Cerebellar nuclear complex (tissue), 1 donor: ENCODE results near the gene FAM50B.

ENCODE experiments used
- DNase-seq, 2 experiments: peaks; one replicate each; lab custom pipeline; 2025; lab: John Stamatoyannopoulos, UW

Gene FAM50B

DNA sequence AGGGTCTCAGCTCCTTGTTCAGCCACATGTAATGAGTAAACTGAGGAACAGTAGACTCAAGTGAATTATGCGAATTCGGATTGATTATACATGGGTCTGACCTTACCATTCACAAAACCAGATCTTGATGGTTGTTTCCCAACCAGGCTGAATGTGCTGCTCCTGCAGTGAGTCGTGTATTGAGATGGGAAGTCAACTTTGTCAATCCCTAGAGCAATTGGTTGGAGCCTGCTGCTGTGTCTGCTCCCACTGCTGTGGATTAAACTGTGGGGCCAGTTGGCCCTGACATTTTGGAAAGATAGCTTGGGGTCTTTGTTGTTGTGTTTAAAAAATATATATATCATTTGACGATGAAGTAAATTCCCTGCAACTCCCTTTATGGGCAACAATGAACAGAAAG lies 23.9 kb downstream of the FAM50B start:
- no peak for DNase-seq

DNA sequence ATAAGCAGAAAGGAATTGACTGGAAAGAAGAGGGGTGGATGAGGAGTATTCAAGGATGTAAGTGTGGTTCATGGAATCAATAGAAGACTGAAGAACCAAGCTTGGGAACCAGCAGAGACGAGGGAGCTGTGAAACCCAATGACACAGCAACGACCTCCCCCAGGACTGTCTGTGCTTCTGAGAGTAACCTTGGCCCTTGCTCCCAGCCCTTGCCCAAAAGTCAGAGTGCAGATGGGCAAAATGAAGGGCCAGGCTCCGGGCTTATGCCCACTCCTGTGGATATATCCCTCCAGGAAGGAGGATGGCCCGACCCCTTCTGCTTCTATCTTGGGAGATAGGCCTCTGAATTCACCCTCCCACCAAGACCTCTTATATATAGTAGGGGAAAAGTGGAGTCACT lies 24.9 kb downstream of the FAM50B start:
- DNase-seq = no peak

DNA sequence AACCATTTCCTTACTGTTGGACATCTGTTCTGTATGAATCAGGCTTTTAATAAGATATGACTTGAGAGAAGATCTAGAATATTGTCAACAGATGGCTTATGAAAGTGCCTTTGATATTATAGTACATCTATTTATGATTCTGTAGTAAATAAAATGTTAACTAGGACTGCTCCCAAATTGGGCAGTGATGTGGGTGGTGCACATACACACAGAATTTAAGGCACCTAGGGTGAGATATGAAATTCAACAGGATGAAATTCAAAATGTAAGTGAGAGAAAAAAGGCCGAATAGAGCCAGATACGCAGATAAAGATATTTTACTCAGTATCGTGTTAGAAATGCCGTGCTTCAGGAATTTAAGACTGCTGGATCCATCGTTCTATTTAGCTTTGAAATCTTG lies 26.3 kb downstream of the FAM50B start:
- no peak for DNase-seq

DNA sequence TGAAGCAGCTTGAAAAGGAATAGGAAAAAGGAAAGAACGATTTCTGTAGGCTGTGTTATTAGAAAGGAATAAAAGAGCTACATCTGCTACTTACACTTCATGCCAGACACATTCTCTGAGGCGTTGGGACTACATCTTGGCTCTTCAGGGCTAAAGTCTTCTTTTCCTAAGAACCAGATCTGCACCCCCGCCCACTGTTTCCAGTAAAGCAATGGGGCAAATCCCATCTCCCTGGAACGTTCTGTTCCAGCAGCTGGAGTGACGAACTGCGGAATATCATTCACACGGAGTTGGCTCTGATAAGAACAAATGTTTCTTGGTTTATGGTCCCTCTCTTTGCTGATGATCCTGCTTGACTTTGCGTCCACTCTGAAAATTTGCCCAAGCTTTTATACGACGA lies 26.9 kb downstream of the FAM50B start:
- no peak for DNase-seq

DNA sequence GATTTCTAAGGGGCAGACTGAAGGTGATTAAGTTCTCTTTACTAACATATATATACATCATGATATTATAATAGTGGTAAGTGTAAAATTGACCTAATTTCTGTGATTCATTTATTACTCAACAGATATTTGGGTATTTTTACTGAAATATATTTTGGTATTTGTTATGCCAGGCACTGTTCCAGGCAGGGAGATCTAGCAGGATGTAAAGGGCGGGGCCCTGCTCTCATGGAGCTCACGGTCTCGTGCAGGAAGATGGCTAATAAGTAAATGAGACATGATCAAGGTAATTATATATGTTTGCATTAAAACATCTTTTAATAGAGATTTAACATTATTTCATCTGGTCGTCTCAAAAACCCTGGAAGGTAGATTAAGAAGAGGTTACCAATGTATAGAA lies 27.7 kb downstream of the FAM50B start:
- no peak for DNase-seq

DNA sequence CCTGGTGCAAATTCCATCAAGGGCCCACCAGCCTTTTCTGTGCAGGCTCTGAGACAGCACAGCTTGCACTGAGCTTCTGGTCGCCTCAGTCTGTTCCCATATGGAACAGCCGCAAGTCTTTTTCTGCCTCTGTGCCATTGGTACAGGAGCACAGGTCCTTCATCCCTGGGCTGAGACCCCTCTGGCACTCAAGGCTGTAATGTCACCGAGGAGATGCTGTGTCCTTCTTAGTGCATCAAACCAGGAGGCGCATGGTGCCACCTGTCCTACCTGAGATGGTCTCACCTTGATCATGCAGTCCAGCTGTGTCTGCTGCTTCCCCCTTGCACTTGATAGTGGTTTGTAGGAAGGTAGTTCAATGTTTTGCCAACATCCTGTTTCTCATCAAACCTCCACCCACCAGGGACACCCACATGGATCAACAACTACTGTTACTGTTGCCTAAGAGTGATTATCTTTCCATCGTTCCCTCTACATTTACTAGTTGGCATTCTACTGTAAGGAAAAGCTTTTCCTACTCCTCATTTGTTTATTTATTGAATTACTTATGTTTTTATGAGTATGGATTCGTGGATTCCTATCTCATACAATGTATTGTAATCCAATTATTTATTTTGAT lies 29.0 kb downstream of the FAM50B start:
- no peak for DNase-seq

DNA sequence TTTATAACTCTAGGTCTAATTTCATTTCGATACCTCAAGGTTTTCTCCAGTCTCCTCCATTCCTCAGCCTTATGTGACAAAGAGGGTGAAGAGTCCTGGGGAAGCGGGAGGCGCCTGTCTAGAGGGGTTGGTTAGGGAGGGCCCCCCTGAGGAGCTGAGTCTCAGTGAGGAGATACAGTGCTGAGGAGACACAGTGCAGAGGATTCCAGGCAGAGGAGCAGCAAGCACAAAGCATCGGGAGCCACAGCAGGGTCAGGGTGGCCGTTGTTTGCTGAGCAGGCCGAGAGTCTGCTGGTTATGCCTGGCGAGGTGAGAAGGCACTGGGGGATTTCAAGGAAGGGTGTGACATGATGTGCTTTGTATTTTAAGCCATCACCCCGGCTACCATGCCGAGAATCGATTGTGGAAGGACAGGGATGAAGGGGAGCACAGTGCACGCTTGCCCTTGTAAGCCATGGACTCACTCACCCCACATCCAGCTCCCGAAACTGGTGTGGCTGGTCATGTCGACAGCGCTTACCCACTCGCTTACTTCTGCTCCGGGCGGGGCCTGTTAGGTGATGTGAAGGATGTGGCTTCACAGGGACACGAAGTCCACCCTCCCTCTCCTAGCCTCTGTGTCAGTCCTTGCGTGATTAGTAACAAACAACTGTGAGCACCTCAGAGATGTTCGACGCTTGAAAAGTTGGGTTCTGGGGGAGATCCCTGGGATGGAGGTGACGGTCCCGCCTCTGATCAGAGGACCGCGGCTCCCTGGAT lies 30.2 kb downstream of the FAM50B start:
- no peak for DNase-seq

DNA sequence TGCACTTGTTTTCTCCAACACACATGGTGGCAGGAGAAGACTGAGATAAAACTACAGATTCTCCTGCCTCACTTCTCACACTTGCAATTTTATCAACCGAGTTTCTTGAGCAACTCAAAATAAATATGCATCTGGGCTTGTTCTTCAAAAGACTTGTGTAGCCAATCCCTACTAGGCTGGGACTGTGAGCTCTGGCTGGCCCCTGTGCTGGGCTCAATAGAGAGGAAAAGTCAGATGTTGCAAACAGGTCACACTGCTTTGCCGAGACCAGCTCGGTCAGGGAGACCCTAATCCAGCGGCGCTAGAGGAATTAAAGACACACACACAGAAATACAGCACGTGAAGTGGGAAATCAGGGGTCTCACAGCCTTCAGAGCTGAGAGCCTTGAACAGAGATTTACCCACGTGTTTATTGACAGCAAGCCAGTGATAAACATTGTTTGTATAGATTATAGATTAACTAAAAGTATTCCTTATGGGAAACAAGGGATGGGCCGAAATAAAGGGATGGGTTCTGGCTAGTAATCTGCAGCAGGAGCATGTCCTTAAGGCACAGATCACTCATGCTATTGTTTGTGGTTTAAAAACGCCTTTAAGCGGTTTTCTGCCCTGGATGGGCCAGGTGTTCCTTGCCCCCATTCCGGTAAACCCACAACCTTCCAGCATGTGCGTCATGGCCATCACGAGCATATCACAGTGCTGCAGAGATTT lies 32.7 kb downstream of the FAM50B start:
- no peak for DNase-seq

DNA sequence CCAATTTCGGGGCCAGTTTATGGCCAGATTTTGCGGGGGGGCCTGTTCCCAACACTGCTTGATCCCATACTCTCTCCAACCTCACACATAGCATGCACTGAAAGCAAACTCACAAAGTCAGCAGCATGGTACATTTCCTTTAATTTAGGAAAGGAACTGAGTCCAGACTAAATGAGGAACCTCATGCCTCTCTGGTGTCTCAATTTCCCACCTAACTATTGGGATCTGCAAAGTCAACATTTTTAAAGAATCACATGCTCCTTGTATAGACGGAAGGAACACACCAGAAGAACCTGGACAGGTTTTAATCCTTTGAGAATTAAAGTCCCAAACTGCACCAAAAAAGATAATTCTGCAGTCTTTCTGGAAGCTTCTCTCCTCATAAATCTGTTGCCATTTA lies 33.3 kb downstream of the FAM50B start:
- no peak for DNase-seq

DNA sequence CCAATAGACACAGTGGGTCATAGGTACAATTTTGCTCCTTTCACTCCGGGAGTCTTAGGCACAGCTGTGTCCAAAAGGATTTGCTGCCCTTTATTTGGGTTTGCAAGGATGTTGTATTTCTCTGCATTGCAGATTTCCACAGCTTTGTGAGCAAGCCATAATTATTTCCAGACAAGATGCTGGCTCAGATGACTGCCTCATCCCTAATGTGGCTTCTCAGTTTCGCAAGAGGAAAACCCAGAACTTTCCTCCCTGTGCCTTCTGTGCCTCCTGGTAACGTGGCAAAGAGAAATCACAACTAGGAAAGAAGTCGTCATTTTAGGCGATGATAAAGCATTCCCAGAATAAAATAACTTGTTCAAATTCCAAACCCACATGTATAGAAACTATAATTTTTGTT lies 33.7 kb downstream of the FAM50B start:
- DNase-seq = no peak

DNA sequence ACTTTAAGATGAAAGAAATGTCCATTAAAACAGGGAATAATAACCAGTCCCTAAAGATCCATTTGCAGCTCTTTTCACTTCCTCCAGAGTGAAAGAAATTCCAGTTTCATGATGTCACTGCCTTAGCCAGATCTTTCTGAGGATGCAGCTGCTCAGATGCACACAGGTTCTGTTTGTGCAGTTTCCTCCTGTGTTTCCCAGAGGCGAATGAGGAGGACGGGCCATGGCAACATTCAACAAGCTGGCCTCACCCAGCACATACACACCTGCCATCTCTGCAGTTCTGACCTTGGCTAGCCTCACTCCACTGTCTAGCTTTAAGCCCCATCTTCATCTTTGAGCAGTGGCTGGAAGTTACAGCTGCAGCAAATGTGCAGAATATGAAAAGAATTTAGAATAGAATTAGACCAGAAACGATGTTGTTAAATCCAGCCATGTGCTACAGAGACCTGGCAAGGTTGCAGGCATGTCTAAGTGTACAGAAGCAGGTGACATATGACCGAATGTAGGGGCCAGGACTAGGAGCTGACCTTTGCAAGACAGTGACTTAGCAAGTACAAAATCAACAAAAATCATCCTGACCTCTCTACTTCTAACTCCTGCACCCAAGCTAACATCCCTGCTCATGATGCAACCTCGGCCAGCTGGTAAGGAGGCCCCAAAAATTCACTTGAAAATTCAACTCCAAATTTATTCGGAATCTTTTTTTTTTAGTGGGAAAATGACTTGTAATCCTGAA lies 35.0 kb downstream of the FAM50B start:
- DNase-seq = no peak

DNA sequence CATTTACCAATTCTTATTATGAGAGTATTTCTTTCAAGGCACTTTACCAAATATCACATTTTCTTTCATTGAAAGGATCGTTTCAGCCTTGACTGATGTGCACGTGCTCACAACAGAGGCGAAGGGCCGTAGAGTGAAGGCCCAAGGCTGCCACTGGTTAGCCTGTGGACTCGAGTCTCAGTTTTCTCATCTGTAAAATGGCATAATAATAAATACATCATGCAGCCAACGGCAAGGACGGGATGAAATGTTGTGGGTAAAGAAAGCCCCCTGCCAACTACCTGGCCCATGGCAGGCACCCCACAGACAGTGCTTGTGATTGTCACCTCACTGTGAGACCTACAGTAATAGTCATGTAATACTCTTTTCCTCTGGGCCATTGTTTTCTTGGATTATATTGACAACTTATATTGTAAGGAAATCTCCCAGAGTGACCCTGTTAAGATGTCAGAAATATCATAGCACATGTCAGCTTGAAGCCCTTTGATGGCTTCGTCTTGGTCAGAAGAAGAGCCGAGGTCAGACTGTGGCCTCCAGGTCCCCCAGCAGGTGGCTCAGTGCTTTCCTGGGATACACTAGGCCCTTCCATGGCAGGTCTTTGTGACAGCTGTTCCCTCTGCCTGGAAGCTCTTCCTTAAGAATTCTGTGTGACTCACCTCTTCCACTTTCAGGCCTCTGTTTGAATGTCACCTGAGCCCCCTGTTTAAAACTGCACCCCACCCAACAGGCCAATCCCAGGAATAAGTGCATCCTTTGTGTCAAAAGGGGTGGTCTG lies 36.3 kb downstream of the FAM50B start:
- DNase-seq = no peak

DNA sequence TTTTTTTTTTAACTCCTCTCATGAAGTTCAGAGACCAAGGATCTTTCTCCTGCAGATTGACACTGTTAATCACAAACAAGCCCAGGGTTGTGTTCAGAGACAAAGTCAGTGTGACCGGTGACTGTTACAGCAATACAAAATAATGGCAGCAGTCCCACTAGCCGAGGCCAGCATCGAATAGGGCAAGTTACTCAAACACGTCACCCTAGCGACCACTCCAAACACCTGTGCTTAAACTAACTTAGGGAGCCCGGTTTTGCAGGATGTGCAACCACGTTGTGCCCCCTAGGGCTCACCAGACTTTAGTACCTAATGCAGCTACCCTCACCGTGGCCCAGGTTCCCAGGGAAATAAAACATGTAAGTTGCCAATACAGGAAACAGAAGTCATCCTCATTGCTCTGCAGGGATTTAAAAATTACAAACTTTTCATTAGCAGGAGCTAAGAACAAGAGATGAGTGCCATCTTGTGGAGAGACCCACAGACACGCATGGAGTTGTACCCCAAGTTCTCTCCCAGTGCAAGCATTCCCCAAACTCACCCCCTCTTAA lies 38.1 kb downstream of the FAM50B start:
- DNase-seq = no peak

DNA sequence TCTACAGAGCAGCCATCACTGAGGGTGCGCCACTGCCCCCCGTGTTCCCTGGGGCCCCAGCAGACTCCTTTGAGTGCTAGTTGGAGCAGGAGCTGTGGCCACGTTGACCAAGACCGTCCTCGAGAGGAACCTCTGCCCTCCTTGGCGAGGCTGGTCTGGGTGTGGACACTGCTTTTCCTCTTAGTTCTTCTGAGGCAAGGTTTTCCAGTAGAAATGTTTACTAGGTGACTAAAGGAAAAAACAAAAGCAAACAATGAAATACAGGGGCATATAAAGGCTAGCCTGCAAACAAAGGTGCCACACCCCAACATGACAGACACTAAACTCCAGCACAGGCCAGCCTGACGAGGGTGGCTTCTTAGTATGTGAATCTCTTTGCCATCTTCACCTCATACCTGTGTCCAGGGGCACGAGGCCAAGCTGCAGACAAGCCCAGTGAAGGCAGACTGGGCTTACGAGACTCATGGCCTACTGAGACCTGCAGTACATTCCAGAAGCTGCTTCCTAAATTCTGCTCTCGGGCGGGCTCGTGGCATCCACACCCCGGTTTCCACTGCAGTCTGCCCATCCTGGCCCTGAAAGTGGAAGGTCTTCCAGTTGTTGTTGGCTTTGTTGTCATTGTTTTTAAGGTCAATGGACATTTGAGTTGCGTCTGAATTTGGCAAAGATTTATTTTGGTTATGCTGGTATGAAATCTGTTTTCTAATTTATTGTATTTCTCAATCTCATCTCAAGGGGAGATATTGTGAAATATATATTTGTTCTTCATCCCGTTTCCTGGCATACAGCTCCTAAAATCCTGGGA lies 39.2 kb downstream of the FAM50B start:
- DNase-seq = no peak

DNA sequence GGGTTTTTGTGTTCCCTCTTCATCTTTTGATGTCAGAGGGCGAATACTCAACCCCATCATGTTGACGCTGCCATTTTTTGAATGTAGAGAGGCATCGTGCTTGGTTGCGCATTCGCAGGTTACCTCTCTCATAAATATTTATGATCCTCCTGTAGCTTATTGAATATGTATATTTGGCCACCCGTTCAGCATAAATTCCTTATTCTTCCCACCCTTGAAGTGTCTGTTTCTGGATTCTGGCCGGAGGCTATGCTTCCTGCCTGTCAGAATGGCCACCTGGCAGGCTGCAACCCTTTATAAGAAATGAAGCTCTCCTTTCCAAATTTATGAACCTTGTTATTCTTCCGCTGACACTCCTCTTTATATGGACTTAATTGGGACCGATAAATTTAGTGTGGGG lies 40.9 kb downstream of the FAM50B start:
- no peak for DNase-seq

DNA sequence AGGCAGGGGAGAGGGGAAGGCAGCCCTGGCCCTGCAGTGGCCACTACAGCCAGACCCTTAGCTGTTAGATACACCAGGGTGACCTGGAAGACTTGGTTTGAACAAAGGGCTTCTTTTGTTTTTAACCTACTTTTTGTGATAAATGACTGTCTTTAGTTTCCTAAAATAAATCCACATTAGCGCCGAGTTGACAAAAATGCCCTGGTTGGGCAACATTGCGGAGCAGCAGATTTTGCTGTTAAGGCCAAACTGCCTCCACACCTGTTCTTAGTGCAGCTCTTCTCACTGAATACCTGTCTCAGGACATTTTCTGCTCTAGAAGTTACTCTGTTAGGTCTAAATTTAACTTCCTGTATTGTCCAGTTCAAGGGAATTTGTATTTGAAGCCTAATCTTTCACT lies 42.7 kb downstream of the FAM50B start:
- DNase-seq = no peak

DNA sequence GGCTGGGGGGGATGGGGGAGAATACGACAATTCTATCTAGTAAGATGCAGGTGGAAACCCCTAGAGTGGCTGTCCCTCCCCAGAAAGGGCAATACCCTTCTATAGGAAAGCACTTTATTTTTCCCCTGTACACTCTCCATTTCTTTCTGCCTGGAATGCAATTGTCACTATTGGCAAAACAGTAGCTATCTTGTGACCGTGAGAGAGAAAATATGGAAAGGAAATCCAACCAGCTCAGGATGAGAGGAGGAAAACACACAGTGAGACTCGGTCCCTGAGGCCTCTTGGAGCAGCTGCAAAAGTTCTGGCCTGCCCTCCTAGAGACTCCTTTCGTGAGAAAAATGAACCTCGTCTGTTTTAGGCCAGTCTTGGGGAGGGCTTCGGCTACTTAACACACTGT lies 43.4 kb downstream of the FAM50B start:
- no peak for DNase-seq

DNA sequence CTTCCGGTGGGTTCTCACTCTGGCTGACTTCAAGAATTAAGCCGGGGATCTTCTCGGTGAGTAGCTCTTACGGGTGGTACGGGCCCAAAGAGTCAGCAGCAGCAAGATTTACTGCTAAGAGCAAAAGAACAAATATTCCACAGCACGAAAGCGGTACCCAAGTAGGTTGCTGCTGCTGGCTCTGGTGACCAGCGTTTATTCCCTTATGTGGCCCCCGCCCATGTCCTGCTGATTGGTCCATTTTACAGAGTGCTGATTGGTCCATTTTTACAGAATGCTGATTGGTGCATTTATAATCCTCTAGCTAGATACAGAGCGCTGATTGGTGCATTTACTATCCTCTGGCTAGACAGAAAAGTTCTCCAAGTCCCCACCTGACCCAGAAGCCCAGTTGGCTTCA lies 44.3 kb downstream of the FAM50B start:
- no peak for DNase-seq

DNA sequence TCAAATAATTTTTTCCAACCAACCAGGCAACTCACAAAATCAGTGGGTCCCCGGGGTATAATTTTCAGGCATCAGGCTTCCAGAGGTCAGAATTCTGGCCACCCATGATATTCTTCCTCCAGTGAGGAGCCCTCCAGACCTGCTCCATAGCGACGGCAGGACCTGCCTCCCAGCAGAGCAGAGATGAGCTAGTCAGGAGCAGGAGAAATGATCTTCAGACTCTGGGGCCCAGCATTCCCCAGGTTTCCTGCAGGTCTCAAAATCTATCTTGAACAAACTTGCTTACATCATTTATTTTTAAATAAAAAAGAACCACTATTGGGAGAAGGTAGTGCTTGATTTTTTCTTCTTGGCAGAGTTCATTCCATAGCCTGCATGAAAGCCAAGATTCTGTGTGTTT lies 44.7 kb downstream of the FAM50B start:
- no peak for DNase-seq

DNA sequence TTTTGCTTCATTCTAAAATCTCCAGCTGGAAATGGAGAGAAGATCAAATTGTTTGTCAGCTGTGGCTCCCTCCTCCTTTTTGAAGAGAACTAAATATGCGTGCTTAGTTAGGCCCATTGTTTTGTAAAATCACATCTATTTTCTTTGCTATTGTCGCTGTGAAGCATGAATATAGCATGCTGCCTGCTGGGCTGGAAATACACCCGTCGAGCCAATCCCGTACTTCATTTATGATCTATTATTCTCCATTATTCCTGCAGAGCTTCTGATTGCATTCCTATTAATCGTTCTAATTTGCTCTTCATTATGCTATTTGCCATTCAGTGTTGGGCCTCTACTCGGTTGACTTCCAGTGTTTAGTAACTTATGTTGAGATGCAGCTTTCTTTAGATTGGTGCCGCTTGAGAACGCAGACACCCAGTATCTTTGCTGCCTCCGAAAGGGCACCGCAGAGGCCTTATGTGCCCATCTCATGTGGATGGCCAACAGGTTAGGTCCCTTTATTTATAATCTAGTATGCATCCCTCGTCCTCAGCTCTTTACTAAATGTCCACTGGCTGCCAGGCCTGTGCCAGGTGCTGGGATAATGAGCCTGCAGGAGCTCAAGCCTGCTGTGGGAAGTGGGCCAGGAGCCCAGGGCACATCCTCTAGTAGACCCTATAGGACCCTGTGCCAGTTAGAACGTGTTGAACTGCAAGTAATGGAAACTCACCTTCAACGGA lies 45.6 kb downstream of the FAM50B start:
- DNase-seq = no peak
